ENCODE data around the gene CBLB. TPM values are rescaled to one million over a fixed set of nuclear protein-coding genes. Genes with fewer than 3 reads are reported as not detected.

The CBLB gene
- total RNA-seq, 2 experiments from 2014 or later: 115 to 148 TPM

DNA sequence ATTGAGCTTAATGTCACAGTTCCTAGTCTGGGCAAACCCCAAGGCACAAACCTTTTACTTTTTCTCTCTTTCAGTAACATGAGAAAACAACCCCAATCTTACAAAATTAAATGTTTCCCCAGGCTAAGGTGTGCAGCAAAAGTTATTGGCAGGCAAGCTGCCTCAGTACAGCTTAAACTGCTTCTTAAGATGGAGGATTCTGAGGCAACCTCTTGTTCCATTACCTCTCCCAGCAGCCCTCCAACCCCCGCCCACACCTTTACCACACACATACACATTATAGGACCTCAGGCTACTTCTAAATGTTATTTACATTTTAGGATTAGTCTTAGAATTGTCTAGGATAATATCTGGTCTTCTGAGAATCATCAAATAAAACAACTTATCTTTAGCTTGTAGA, 22.3 kb upstream of the CBLB start:
- Mint-ChIP-seq H3K27me3 (no peaks in the 10 kb centered on the region), H3K4me1 (peaks cover 6% of the 10 kb centered on the region), H3K4me3 (no peak overlapping the region), H3K36me3 (ENCODE audit: low read depth) (no peaks in the 10 kb centered on the region), H3K9me3 (peaks cover 7% of the 10 kb centered on the region), H3K27ac (no peak overlapping the region)
- ChIA-PET CTCF (interaction anchor here (1.0 kb wide), 1 partner anchor 10 kb away, joined by 3 read pairs; no protein-coding TSS in a partner anchor), POLR2A (no interaction called here)
- no peak for DNase-seq

GRCh38 chr3:105888621-105889579, 20.1 kb upstream of the CBLB start:
- Mint-ChIP-seq H3K4me3 (no peak overlapping the region), H3K36me3 (ENCODE audit: low read depth) (no peaks in the 10 kb centered on the region), H3K27ac (no peak overlapping the region), H3K9me3 (peaks cover 7% of the 10 kb centered on the region), H3K27me3 (no peaks in the 10 kb centered on the region), H3K4me1 (peaks cover 6% of the 10 kb centered on the region)
- POLR2A ChIA-PET: no interaction called here
- CTCF ChIA-PET: no interaction called here
- DNase-seq: no peak

GRCh38 chr3:105885256-105885655, 16.4 kb upstream of the CBLB start:
- ChIA-PET POLR2A (no interaction called here), CTCF (no interaction called here)
- no peak for DNase-seq
- peaks cover 14% of the 10 kb centered on the region for H3K4me1 Mint-ChIP-seq
- no peaks in the 10 kb centered on the region for H3K27me3 Mint-ChIP-seq
- H3K9me3 Mint-ChIP-seq: peaks cover 8% of the 10 kb centered on the region
- no peaks in the 10 kb centered on the region for H3K36me3 Mint-ChIP-seq (ENCODE audit: low read depth)
- no peak overlapping the region for H3K4me3 Mint-ChIP-seq
- no peak overlapping the region for H3K27ac Mint-ChIP-seq

DNA sequence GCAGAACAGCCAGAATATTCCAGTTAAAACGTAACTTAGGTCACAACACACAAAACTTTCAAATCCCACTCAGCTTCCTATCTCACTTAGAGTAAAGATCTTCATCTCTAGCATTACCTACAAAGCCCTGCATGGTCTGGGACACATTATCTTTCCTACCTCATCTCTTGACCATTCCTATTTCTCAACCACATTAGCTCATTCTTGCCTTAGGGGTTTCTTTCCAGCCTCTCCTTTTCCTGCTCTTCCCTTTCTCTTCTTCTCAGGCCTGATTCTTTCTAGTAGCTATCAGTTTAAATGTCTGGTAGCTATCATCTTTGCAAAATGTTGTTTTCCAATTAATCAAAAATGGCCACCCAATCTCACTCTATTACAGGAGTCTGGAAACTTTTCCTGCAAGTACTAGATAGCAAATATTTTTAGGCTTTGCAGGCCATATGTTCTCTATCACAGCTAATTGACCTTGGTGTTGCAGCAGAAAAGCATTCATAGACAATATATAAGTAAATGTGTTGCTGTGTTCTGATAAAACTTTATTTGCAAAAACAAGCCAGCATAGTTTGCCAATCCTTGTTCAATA, 15.1 kb upstream of the CBLB start:
- Mint-ChIP-seq H3K9me3 (peaks cover 8% of the 10 kb centered on the region), H3K27ac (no peak overlapping the region), H3K4me1 (peaks cover 14% of the 10 kb centered on the region), H3K27me3 (no peaks in the 10 kb centered on the region), H3K4me3 (no peak overlapping the region), H3K36me3 (ENCODE audit: low read depth) (no peaks in the 10 kb centered on the region)
- POLR2A ChIA-PET: no interaction called here
- CTCF ChIA-PET: interaction anchor here (0.8 to 2.5 kb wide), 2 partner anchors 9 to 15 kb away, joined by 3 to 5 read pairs; partner anchors contain the start of gene CBLB
- DNase-seq: no peak

DNA sequence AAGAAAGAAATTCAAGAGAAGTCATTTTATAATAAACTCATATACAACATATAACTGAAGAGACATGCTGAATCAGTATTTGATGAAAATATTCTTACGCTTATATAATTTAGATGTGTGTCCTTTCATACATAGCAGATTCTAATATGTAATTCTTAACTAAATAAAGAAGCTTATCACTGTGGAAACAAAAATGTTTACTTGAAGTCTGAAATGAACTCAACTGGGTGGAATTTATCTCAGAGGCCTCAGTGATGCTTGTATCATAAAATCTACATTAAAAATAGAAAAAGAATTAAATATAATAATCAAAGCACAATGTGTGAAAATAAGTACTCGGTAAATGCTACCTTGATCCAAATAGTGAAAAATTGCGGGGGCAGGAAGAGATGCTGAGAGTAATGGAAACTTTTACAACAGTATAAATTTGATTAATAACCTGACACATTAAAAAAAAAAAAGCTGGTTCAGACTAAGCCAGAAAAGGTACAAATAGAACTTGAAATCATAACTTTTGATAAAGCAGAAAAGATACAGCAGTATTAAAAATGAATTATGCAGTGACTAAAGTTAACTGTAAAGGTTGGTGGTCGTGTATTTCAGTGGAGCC, 12.0 kb upstream of the CBLB start:
- no peak for DNase-seq
- H3K36me3 Mint-ChIP-seq (ENCODE audit: low read depth): peaks cover 10% of the 10 kb centered on the region
- ChIA-PET CTCF (interaction anchor here (0.6 to 1.0 kb wide), 2 partner anchors 9 to 44 kb away, joined by 4 read pairs; no protein-coding TSS in a partner anchor), POLR2A (interaction anchor here (0.6 kb wide), 1 partner anchor 75 kb away, joined by 4 read pairs; no protein-coding TSS in a partner anchor)
- no peaks in the 10 kb centered on the region for H3K27me3 Mint-ChIP-seq
- H3K9me3 Mint-ChIP-seq: peaks cover 7% of the 10 kb centered on the region
- no peak overlapping the region for H3K4me3 Mint-ChIP-seq
- H3K4me1 Mint-ChIP-seq: peaks cover 38% of the 10 kb centered on the region
- H3K27ac Mint-ChIP-seq: no peak overlapping the region

GRCh38 chr3:105878061-105878460, 9.2 kb upstream of the CBLB start:
- Mint-ChIP-seq H3K27ac (no peak overlapping the region), H3K4me1 (peaks cover 31% of the 10 kb centered on the region)

DNA sequence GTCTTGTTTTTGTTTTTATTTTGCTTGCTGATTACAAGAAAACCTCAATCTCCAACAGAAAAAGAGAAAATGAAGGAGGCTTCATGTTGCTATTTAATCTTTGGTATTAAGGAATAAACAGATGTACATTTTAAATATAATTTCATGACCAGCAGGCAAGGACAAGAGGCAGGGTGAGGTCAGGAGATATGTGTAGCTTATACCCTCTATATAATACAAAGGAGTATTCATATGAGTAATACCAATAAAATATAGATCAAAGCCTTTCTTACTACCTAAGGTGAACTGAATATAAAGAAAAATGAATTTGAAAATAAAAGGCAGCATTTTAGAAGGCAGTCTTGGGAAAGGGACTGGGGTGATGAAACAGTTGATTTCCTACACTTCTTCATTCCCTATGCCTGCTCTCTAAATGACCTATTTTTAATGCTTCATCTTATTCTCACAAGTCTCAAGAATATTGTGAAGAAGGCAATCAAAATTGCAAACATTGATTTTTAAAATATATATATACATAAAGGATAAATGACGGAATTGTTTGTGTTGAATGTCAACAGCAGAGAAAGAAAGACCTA, 8.6 kb upstream of the CBLB start:
- CTCF ChIA-PET: interaction anchor here (1.1 kb wide), 1 partner anchor 187 kb away, joined by 3 read pairs; no protein-coding TSS in a partner anchor
- H3K9me3 Mint-ChIP-seq: peaks cover 10% of the 10 kb centered on the region
- H3K27me3 Mint-ChIP-seq: no peaks in the 10 kb centered on the region
- peak overlapping the region; percentile 81 for H3K27ac Mint-ChIP-seq
- peaks cover 11% of the 10 kb centered on the region for H3K36me3 Mint-ChIP-seq (ENCODE audit: low read depth)
- H3K4me3 Mint-ChIP-seq: no peak overlapping the region
- POLR2A ChIA-PET: no interaction called here
- DNase-seq: no peak
- H3K4me1 Mint-ChIP-seq: peaks cover 27% of the 10 kb centered on the region

More at GRCh38 chr3:105878061-105878460, 9.2 kb upstream of the CBLB start:
- DNase-seq: no peak
- ChIA-PET POLR2A (no interaction called here), CTCF (interaction anchor here (0.6 kb wide), 2 partner anchors 66 to 91 kb away, joined by 3 read pairs; no protein-coding TSS in a partner anchor)
- Mint-ChIP-seq H3K36me3 (ENCODE audit: low read depth) (peaks cover 11% of the 10 kb centered on the region), H3K9me3 (peaks cover 10% of the 10 kb centered on the region), H3K27me3 (no peaks in the 10 kb centered on the region), H3K4me3 (no peak overlapping the region)

- no peak overlapping the region for H3K4me3 Mint-ChIP-seq
- no peak for DNase-seq
- H3K27ac Mint-ChIP-seq: peak overlapping the region; percentile 81
- peaks cover 10% of the 10 kb centered on the region for H3K9me3 Mint-ChIP-seq
- H3K4me1 Mint-ChIP-seq: peaks cover 27% of the 10 kb centered on the region
- CTCF ChIA-PET: interaction anchor here (1.1 kb wide), 1 partner anchor 187 kb away, joined by 3 read pairs; no protein-coding TSS in a partner anchor
- no peaks in the 10 kb centered on the region for H3K27me3 Mint-ChIP-seq
- POLR2A ChIA-PET: no interaction called here
- H3K36me3 Mint-ChIP-seq (ENCODE audit: low read depth): peaks cover 11% of the 10 kb centered on the region
Measured at GRCh38 chr3:105876780-105877327, 8.0 kb upstream of the CBLB start.

- no peak for DNase-seq
- CTCF ChIA-PET: interaction anchor here (0.9 to 1.4 kb wide), 2 partner anchors 13 to 18 kb away, joined by 3 to 5 read pairs; no protein-coding TSS in a partner anchor
- H3K4me1 Mint-ChIP-seq: peaks cover 33% of the 10 kb centered on the region
Measured at GRCh38 chr3:105869861-105870755, 1.3 kb upstream of the CBLB start.

GRCh38 chr3:105869531-105869833, 670 bp upstream of the CBLB start:
- H3K4me1 Mint-ChIP-seq: peaks cover 40% of the 10 kb centered on the region
- no peaks in the 10 kb centered on the region for H3K9me3 Mint-ChIP-seq
- H3K27ac Mint-ChIP-seq: peak overlapping the region; percentile 98
- H3K36me3 Mint-ChIP-seq (ENCODE audit: low read depth): peaks cover 36% of the 10 kb centered on the region
- ChIA-PET POLR2A (interaction anchor here (0.5 kb wide), 1 partner anchor 40 kb away, joined by 3 read pairs; no protein-coding TSS in a partner anchor), CTCF (interaction anchor here (0.9 to 1.4 kb wide), 2 partner anchors 13 to 17 kb away, joined by 3 to 5 read pairs; no protein-coding TSS in a partner anchor)
- no peak for DNase-seq
- H3K4me3 Mint-ChIP-seq: peak overlapping the region; percentile 100
- no peaks in the 10 kb centered on the region for H3K27me3 Mint-ChIP-seq

More at GRCh38 chr3:105869861-105870755, 1.3 kb upstream of the CBLB start:
- H3K9me3 Mint-ChIP-seq: no peaks in the 10 kb centered on the region
- POLR2A ChIA-PET: no interaction called here
- peak overlapping the region; percentile 100 for H3K4me3 Mint-ChIP-seq
- peak overlapping the region; percentile 98 for H3K27ac Mint-ChIP-seq
- H3K36me3 Mint-ChIP-seq (ENCODE audit: low read depth): peaks cover 29% of the 10 kb centered on the region
- H3K27me3 Mint-ChIP-seq: no peaks in the 10 kb centered on the region

- H3K4me3 Mint-ChIP-seq: peak overlapping the region; percentile 100
- POLR2A ChIA-PET: no interaction called here
- CTCF ChIA-PET: interaction anchor here (0.8 to 1.9 kb wide), 4 partner anchors 11 to 175 kb away, joined by 3 to 5 read pairs (median 4); no protein-coding TSS in a partner anchor
- no peak for DNase-seq
- H3K4me1 Mint-ChIP-seq: peaks cover 47% of the 10 kb centered on the region
- H3K27me3 Mint-ChIP-seq: no peaks in the 10 kb centered on the region
- peak overlapping the region; percentile 98 for H3K27ac Mint-ChIP-seq
- peaks cover 45% of the 10 kb centered on the region for H3K36me3 Mint-ChIP-seq (ENCODE audit: low read depth)
- no peaks in the 10 kb centered on the region for H3K9me3 Mint-ChIP-seq
Measured at GRCh38 chr3:105868431-105868741, 426 bp downstream of the CBLB start.
